ENCODE measurements around the gene CLINT1.

GRCh38 chr5:157772127-157772526 is 86.8 kb downstream of the CLINT1 start:
- no peak for TF ChIP-seq POLR2A (IDR thresholded peaks at IDR 0.05)
- TF ChIP-seq CTCF (IDR thresholded peaks at IDR 0.05), result no peak
